CD8-positive, alpha-beta memory T cell (primary cell): Measurements from ENCODE around the gene MRPS18B. TPM values are rescaled to one million over a fixed set of nuclear protein-coding genes. Genes with fewer than 3 reads are reported as not detected.
A peak's percentile ranks its signal among the peaks of the same experiment; 100 is the strongest.

Experiments used
- CTCF ChIA-PET: fragments of 350-600 bp; sonication (Branson Sonifier 250); formaldehyde crosslinking; loops from one replicate; lab custom pipeline; 2021; ENCODE audit warnings: antibody characterized with exemption; lab: Charles Lee
- POLR2A ChIA-PET: fragments of 350-600 bp; sonication (Branson Sonifier 250); formaldehyde crosslinking; loops from one replicate; lab custom pipeline; 2021; ENCODE audit warnings: antibody characterized with exemption; lab: Charles Lee
- DNase-seq, 5 donors: peaks; one replicate each; pipeline versions ENCODE4 v3.0.0 to v3.0.0-alpha.2; 2020 to 2022; ENCODE audit warnings: mixed read lengths in 1 of 5
- H3K27ac ChIP-seq: one replicate; pipeline ENCODE4 v1.7.0; 2013; ENCODE audit warnings: low read depth, mild to moderate bottlenecking, low read length, moderate library complexity
- H3K27me3 ChIP-seq: 2 replicates; pipeline ENCODE4 v1.7.0; 2013; ENCODE audit warnings: low read length, mild to moderate bottlenecking; ENCODE audit not compliant: insufficient read depth, poor library complexity, severe bottlenecking
- H3K36me3 ChIP-seq: 2 replicates; pipeline ENCODE4 v1.7.0; 2013; ENCODE audit warnings: mild to moderate bottlenecking, low read length, moderate library complexity; ENCODE audit not compliant: insufficient read depth
- H3K4me1 ChIP-seq: 2 replicates; pipeline ENCODE4 v1.7.0; 2013; ENCODE audit warnings: mild to moderate bottlenecking, low read length, moderate library complexity; ENCODE audit not compliant: insufficient read depth
- H3K4me3 ChIP-seq: 2 replicates; pipeline ENCODE4 v1.7.0; 2013; ENCODE audit warnings: mild to moderate bottlenecking, low read length
- H3K9me3 ChIP-seq: 2 replicates; pipeline ENCODE4 v1.7.0; 2013; ENCODE audit warnings: mild to moderate bottlenecking, low read length
- H3K27ac Mint-ChIP-seq, 8 donors: one replicate each; pipeline ENCODE4 v1.8.0; 2020 to 2021; ENCODE audit warnings: mixed read lengths in 8 of 8, mild to moderate bottlenecking in 6 of 8, inconsistent platforms in 3 of 8, moderate library complexity in 3 of 8
- H3K27me3 Mint-ChIP-seq, 2 donors: one replicate each; pipeline ENCODE4 v1.8.0; 2020 to 2021; ENCODE audit warnings: mixed read lengths in 2 of 2, mild to moderate bottlenecking in 1 of 2, moderate library complexity in 1 of 2
- H3K36me3 Mint-ChIP-seq, 3 donors: one replicate each; pipeline ENCODE4 v1.8.0; 2020 to 2021; ENCODE audit warnings: mixed read lengths in 3 of 3, inconsistent platforms in 1 of 3, mild to moderate bottlenecking in 1 of 3
- H3K4me1 Mint-ChIP-seq, 3 donors: one replicate each; pipeline ENCODE4 v1.8.0; 2020 to 2021; ENCODE audit warnings: mixed read lengths in 3 of 3, inconsistent platforms in 1 of 3, mild to moderate bottlenecking in 1 of 3
- H3K4me3 Mint-ChIP-seq, 7 donors: one replicate each; pipeline ENCODE4 v1.8.0; 2020 to 2021; ENCODE audit warnings: mixed read lengths in 7 of 7, mild to moderate bottlenecking in 6 of 7, moderate library complexity in 4 of 7, inconsistent platforms in 2 of 7
- H3K9me3 Mint-ChIP-seq, 5 donors: one replicate each; pipeline ENCODE4 v1.8.0; 2020 to 2022; ENCODE audit warnings: mixed read lengths in 5 of 5, mild to moderate bottlenecking in 3 of 5, moderate library complexity in 2 of 5, inconsistent platforms in 1 of 5
- polyA plus RNA-seq: library from polyadenylated mRNA; unstranded; fragments of 300-500 nt; fragmentation: Illumina TruSeq; gene quantifications from one replicate; pipeline ENCODE4 v1.2.3, GENCODE V29; 2021
- total RNA-seq, 2 experiments: library from RNA; stranded (reverse); gene quantifications; one replicate each; pipeline ENCODE4 v1.2.3, GENCODE V29; 2021

The MRPS18B gene
- total and polyA plus RNA-seq, 3 experiments from 2014 or later = 102 to 113 (median 103) TPM

DNA sequence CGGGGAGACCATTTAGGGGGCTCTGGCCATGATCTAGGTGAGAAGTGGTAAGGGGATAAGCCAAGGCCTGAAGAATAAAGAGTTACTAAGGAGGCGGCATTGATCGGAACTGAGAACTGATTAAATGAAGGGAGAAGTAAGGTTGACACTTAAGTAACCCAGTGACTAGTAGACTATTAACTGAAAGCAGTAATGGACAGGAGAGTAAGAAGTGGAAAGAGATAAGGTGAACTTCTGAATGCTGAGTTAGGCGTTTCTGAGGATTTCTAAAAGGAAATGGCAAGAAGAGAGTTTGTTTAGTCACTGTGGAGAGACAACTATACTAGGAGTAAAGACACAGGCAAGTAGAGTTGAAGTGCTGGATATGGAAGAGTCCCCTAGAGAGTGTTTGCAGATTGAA is 44.5 kb upstream of the MRPS18B start:
- DNase-seq = no peak
- Histone ChIP-seq H3K27me3 (no peaks in the 10 kb centered on the region), H3K36me3 (peaks cover 17% of the 10 kb centered on the region), H3K4me1 (peaks cover 52% of the 10 kb centered on the region), H3K9me3 (no peaks in the 10 kb centered on the region), H3K4me3 (no peak overlapping the region), H3K27ac (no peak overlapping the region)
- POLR2A ChIA-PET = no interaction called here
- Mint-ChIP-seq H3K4me3 (peak overlapping the region; percentile 66 to 100 (median 96)), H3K27me3 (no peaks in the 10 kb centered on the region), H3K27ac (peak overlapping the region; percentile 35 to 100 (median 98)), H3K36me3 (peaks cover 0 to 44% (median 16%) of the 10 kb centered on the region in 3 donors), H3K9me3 (no peaks in the 10 kb centered on the region), H3K4me1 (peaks cover 67 to 87% (median 77%) of the 10 kb centered on the region in 3 donors)
- CTCF ChIA-PET = interaction anchor here (1.2 to 1.7 kb wide), 2 partner anchors 24 to 32 kb away, joined by 4 to 5 read pairs; no protein-coding TSS in a partner anchor

- H3K9me3 Mint-ChIP-seq = no peaks in the 10 kb centered on the region
- POLR2A ChIA-PET = no interaction called here
Observed at GRCh38 chr6:30578051-30578450, 39.6 kb upstream of the MRPS18B start.

DNA sequence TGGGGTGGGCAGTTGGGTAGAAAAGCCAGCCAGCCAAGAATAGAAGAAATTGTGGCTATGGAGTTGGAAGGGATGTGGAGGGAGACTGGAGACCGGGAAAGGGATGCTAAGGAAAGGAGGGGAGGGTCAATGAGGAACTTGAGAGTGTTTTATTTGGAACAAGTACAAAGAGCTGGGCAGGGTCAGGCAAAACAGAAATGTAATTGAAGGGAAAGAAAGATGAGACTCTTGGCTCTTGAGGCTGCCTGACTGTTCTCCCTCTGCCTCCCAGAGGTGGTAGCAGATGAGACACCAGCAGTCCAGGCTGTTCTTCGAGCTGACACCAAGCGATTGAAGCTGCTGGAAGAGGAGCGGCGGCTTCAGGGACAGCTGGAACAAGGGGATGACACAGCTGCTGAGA is 33.7 kb upstream of the MRPS18B start:
- Histone ChIP-seq H3K27me3 (no peaks in the 10 kb centered on the region), H3K9me3 (no peaks in the 10 kb centered on the region), H3K27ac (no peak overlapping the region), H3K4me1 (no peaks in the 10 kb centered on the region), H3K36me3 (peaks cover 75% of the 10 kb centered on the region), H3K4me3 (no peak overlapping the region)
- Mint-ChIP-seq H3K36me3 (peaks cover 12 to 90% (median 37%) of the 10 kb centered on the region in 3 donors), H3K27me3 (no peaks in the 10 kb centered on the region), H3K9me3 (no peaks in the 10 kb centered on the region), H3K4me3 (no peak overlapping the region), H3K4me1 (peaks cover 0 to 1% (median 0%) of the 10 kb centered on the region in 3 donors), H3K27ac (peak overlapping the region in 4 of 8 donors; percentile 4 to 47 (median 24))
- no peak for DNase-seq
- ChIA-PET POLR2A (no interaction called here), CTCF (interaction anchor here (1.7 kb wide), 1 partner anchor 13 kb away, joined by 5 read pairs; no protein-coding TSS in a partner anchor)

More at GRCh38 chr6:30578051-30578450, 39.6 kb upstream of the MRPS18B start:
- H3K36me3 Mint-ChIP-seq = peaks cover 8 to 78% (median 34%) of the 10 kb centered on the region in 3 donors
- no peak for DNase-seq
- Histone ChIP-seq H3K9me3 (no peaks in the 10 kb centered on the region), H3K4me1 (peaks cover 25% of the 10 kb centered on the region), H3K27me3 (no peaks in the 10 kb centered on the region), H3K27ac (no peak overlapping the region), H3K4me3 (no peak overlapping the region), H3K36me3 (peaks cover 55% of the 10 kb centered on the region)
- H3K27me3 Mint-ChIP-seq = no peaks in the 10 kb centered on the region
- H3K4me1 Mint-ChIP-seq = peaks cover 28 to 44% (median 33%) of the 10 kb centered on the region in 3 donors
- H3K27ac Mint-ChIP-seq = peak overlapping the region in 3 of 8 donors; percentile 12 to 50 (median 43)
- H3K4me3 Mint-ChIP-seq = no peak overlapping the region
- CTCF ChIA-PET = interaction anchor here (1.1 to 3.1 kb wide), 3 partner anchors 20 to 94 kb away, joined by 3 to 12 read pairs (median 5); partner anchors contain the start of gene DHX16

- Mint-ChIP-seq H3K9me3 (no peaks in the 10 kb centered on the region), H3K4me1 (peaks cover 0 to 13% (median 7%) of the 10 kb centered on the region in 3 donors), H3K36me3 (peaks cover 8 to 84% (median 27%) of the 10 kb centered on the region in 3 donors), H3K27ac (peak overlapping the region in 3 of 8 donors; percentile 8 to 85 (median 78)), H3K27me3 (no peaks in the 10 kb centered on the region), H3K4me3 (no peak overlapping the region)
- ChIA-PET CTCF (interaction anchor here (0.9 to 10.3 kb wide), 4 partner anchors 15 to 106 kb away, joined by 3 to 137 read pairs (median 5); no protein-coding TSS in a partner anchor), POLR2A (no interaction called here)
- Histone ChIP-seq H3K36me3 (peaks cover 59% of the 10 kb centered on the region), H3K4me3 (no peak overlapping the region), H3K9me3 (no peaks in the 10 kb centered on the region), H3K27me3 (no peaks in the 10 kb centered on the region), H3K27ac (no peak overlapping the region), H3K4me1 (no peaks in the 10 kb centered on the region)
- DNase-seq = no peak
Observed at GRCh38 chr6:30589754-30590358, 27.8 kb upstream of the MRPS18B start.

GRCh38 chr6:30590509-30590908 is 27.1 kb upstream of the MRPS18B start:
- Mint-ChIP-seq H3K4me1 (peaks cover 1 to 13% (median 7%) of the 10 kb centered on the region in 3 donors), H3K36me3 (peaks cover 8 to 79% (median 25%) of the 10 kb centered on the region in 3 donors), H3K4me3 (no peak overlapping the region), H3K27ac (peak overlapping the region in 5 of 8 donors; percentile 56 to 85 (median 71)), H3K27me3 (no peaks in the 10 kb centered on the region), H3K9me3 (no peaks in the 10 kb centered on the region)
- ChIA-PET CTCF (interaction anchor here (0.8 to 10.3 kb wide), 5 partner anchors 14 to 107 kb away, joined by 3 to 137 read pairs (median 3); no protein-coding TSS in a partner anchor), POLR2A (no interaction called here)
- no peak overlapping the region for H3K4me3 ChIP-seq
- H3K4me1 ChIP-seq = no peaks in the 10 kb centered on the region
- no peak for DNase-seq
- no peak overlapping the region for H3K27ac ChIP-seq
- no peaks in the 10 kb centered on the region for H3K9me3 ChIP-seq
- peaks cover 53% of the 10 kb centered on the region for H3K36me3 ChIP-seq
- no peaks in the 10 kb centered on the region for H3K27me3 ChIP-seq

- Histone ChIP-seq H3K9me3 (no peaks in the 10 kb centered on the region), H3K27ac (no peak overlapping the region), H3K4me1 (no peaks in the 10 kb centered on the region), H3K27me3 (no peaks in the 10 kb centered on the region), H3K4me3 (no peak overlapping the region), H3K36me3 (peaks cover 48% of the 10 kb centered on the region)
- ChIA-PET CTCF (interaction anchor here (0.8 to 10.3 kb wide), 4 partner anchors 49 to 107 kb away, joined by 3 to 137 read pairs (median 5); no protein-coding TSS in a partner anchor), POLR2A (no interaction called here)
- H3K9me3 Mint-ChIP-seq = no peaks in the 10 kb centered on the region
- H3K27me3 Mint-ChIP-seq = no peaks in the 10 kb centered on the region
- no peak for DNase-seq
- peaks cover 8 to 75% (median 22%) of the 10 kb centered on the region in 3 donors for H3K36me3 Mint-ChIP-seq
- no peak overlapping the region for H3K4me3 Mint-ChIP-seq
- H3K27ac Mint-ChIP-seq = peak overlapping the region in 4 of 8 donors; percentile 69 to 85 (median 72)
- H3K4me1 Mint-ChIP-seq = peaks cover 2 to 13% (median 7%) of the 10 kb centered on the region in 3 donors
Observed at GRCh38 chr6:30591008-30591407, 26.6 kb upstream of the MRPS18B start.

- H3K36me3 Mint-ChIP-seq = peaks cover 4 to 63% (median 16%) of the 10 kb centered on the region in 3 donors
- ChIA-PET POLR2A (no interaction called here), CTCF (interaction anchor here (1.0 to 10.3 kb wide), 3 partner anchors 50 to 138 kb away, joined by 3 to 137 read pairs (median 3); no protein-coding TSS in a partner anchor)
- H3K27ac Mint-ChIP-seq = peak overlapping the region in 5 of 8 donors; percentile 5 to 95 (median 12)
- Histone ChIP-seq H3K27ac (no peak overlapping the region), H3K9me3 (no peaks in the 10 kb centered on the region), H3K27me3 (no peaks in the 10 kb centered on the region), H3K4me3 (no peak overlapping the region), H3K4me1 (no peaks in the 10 kb centered on the region), H3K36me3 (peaks cover 38% of the 10 kb centered on the region)
- no peaks in the 10 kb centered on the region for H3K27me3 Mint-ChIP-seq
- no peak for DNase-seq
- H3K4me3 Mint-ChIP-seq = no peak overlapping the region
- H3K4me1 Mint-ChIP-seq = peaks cover 5 to 16% (median 10%) of the 10 kb centered on the region in 3 donors
- H3K9me3 Mint-ChIP-seq = no peaks in the 10 kb centered on the region
Observed at GRCh38 chr6:30592287-30592686, 25.4 kb upstream of the MRPS18B start.
